Adrenal gland (tissue), 12 donors: ENCODE data around the gene ENTREP1. TPM values are rescaled to one million over a fixed set of nuclear protein-coding genes. Genes with fewer than 3 reads are reported as not detected.

Source experiments
- DNase-seq, 7 donors: peaks; one replicate each; pipeline ENCODE4 v3.0.0-alpha.2; 2019 to 2020
- H3K27ac ChIP-seq, 5 donors: fragments of 200-600 bp; sonication (generic) in 4 of 5; 1 replicate in 3 of 5; 2 replicates in 2 of 5; pipeline versions ENCODE4 v1.5.1 to v1.8.0; 2016 to 2020; ENCODE audit warnings: mild to moderate bottlenecking in 1 of 5
- H3K27me3 ChIP-seq: fragments of 200-600 bp; 2 replicates; pipeline ENCODE4 v1.8.0; 2021
- H3K36me3 ChIP-seq, 2 donors: fragments of 200-600 bp; replicated peaks in 1 of 2; 1 replicate in 1 of 2; 2 replicates in 1 of 2; pipeline versions ENCODE4 v1.5.1 to v1.8.0; 2018 to 2022
- H3K4me1 ChIP-seq, 2 donors: fragments of 200-600 bp; replicated peaks in 1 of 2; 1 replicate in 1 of 2; 2 replicates in 1 of 2; pipeline versions ENCODE4 v1.5.1 to v1.8.0; 2018 to 2021
- H3K4me3 ChIP-seq, 4 donors: fragments of 200-600 bp; sonication (generic) in 3 of 4; one replicate each; pipeline ENCODE4 v1.5.1; 2016 to 2018
- H3K9me3 ChIP-seq, 3 donors: fragments of 200-600 bp; sonication (generic) in 1 of 3; replicated peaks in 1 of 3; 1 replicate in 2 of 3; 2 replicates in 1 of 3; pipeline versions ENCODE4 v1.5.1 to v1.8.0; 2016 to 2021
- CTCF ChIP-seq, 6 experiments: fragments of 450-650 bp in 4 of 6; fragments of 200-600 bp in 2 of 6; sonication (generic) in 1 of 6; IDR thresholded peaks; 1 replicate in 5 of 6; 2 replicates in 1 of 6; pipeline versions ENCODE4 v1.5.1 to v1.8.0; 2016 to 2021; ENCODE audit warnings: antibody characterized with exemption in 6 of 6, mild to moderate bottlenecking in 2 of 6, moderate library complexity in 1 of 6
- POLR2A ChIP-seq, 2 donors: fragments of 450-650 bp; IDR thresholded peaks; one replicate each; pipeline ENCODE4 v1.6.1; 2017; ENCODE audit warnings: antibody characterized with exemption in 2 of 2, mild to moderate bottlenecking in 2 of 2, moderate library complexity in 1 of 2
- WGBS, 4 donors: extraction: QIAGEN DNeasy Blood & Tissue Kit in 2 of 4; methylation state at CpG; one replicate each; pipeline versions ENCODE4 v1.1.5 to v1.1.7; 2013 to 2017; 5-methylcytosine and 5-hydroxymethylcytosine counted together
- intact Hi-C, 2 donors: fragments of 100-400 bp; cut with DNase I; formaldehyde crosslinking; loops; one replicate each; pipeline versions ENCODE4 v1.14.1 to v1.15.0; 2022 to 2023
- polyA plus RNA-seq, 3 donors: library from polyadenylated mRNA; stranded (reverse); fragments of 200-250 nt in 2 of 3; fragments of 350-450 nt in 1 of 3; fragmentation: Illumina TruSeq in 1 of 3; extraction: RNeasy Lipid Tissue Mini Kit (QIAGEN cat#74804) in 1 of 3; gene quantifications; one replicate each; pipeline ENCODE4 v1.2.3, GENCODE V29; 2013 to 2014
- total RNA-seq, 9 donors: library from RNA; depleted of rRNA in 4 of 9; stranded (reverse); fragments of >200 nt in 4 of 9; fragments of 120-200 nt in 1 of 9; fragmentation: NEBNext Ultra II Directional in 1 of 9; extraction: Animal tissue kit (Norgen Biotek cat#: 25700) in 1 of 9; gene quantifications; one replicate each; pipeline versions ENCODE4 v1.1.0 to v1.2.4, GENCODE V29; 2013 to 2023
- donor health status: healthy with polysubstance abuse.
- donor health status: Bipolar disorder and iron deficiency.
- donor health status: DM: yes; HTN: yes; CAD: no.
- donor health status: DM: no; HTN: no; CAD: no.
- donor health status: DM: no; HTN: no; CAD: no.
- donor health status: DM: yes; HTN: yes; CAD: no.

The ENTREP1 gene
- total and polyA plus RNA-seq, 12 donors: 2.5 to 13.7 (median 6.9) TPM

GRCh38 chr9:69323861-69324260 is 1.2 kb upstream of the ENTREP1 start:
- no peak for DNase-seq
- H3K27ac ChIP-seq: no peak overlapping the region
- H3K9me3 ChIP-seq: no peaks in the 10 kb centered on the region
- no peak for TF ChIP-seq POLR2A (IDR thresholded peaks at IDR 0.05)
- no peak for TF ChIP-seq CTCF (IDR thresholded peaks at IDR 0.05)
- no peak overlapping the region for H3K4me3 ChIP-seq
- WGBS, 4 donors: 64 to 82% (median 69%) methylated on average over 2 of the region's 2 CpGs
- H3K36me3 ChIP-seq: no peaks in the 10 kb centered on the region
- intact Hi-C loops: no loop called here
- peaks cover 4% of the 10 kb centered on the region for H3K27me3 ChIP-seq
- H3K4me1 ChIP-seq: peaks cover 0 to 8% of the 10 kb centered on the region in 2 donors

GRCh38 chr9:69325409-69326212 is 596 bp downstream of the ENTREP1 start:
- no peaks in the 10 kb centered on the region for H3K36me3 ChIP-seq
- 4 to 11% (median 7%) methylated on average over 23 to 64 of the region's 64 CpGs for WGBS, 4 donors
- peaks cover 4% of the 10 kb centered on the region for H3K27me3 ChIP-seq
- DNase-seq: peak in 6 of 7 donors; percentile 25 to 54 (median 32)
- intact Hi-C loops: no loop called here
- TF ChIP-seq POLR2A (IDR thresholded peaks at IDR 0.05): no peak
- TF ChIP-seq CTCF (IDR thresholded peaks at IDR 0.05): no peak
- no peaks in the 10 kb centered on the region for H3K9me3 ChIP-seq
- peaks cover 0 to 8% of the 10 kb centered on the region in 2 donors for H3K4me1 ChIP-seq
- H3K27ac ChIP-seq: peak overlapping the region in 1 of 5 donors; percentile 72
- H3K4me3 ChIP-seq: peak overlapping the region in 2 of 4 donors; percentile 32 to 56

- Histone ChIP-seq H3K27me3 (peaks cover 4% of the 10 kb centered on the region), H3K9me3 (no peaks in the 10 kb centered on the region), H3K27ac (no peak overlapping the region), H3K4me1 (peaks cover 0 to 8% of the 10 kb centered on the region in 2 donors), H3K36me3 (no peaks in the 10 kb centered on the region), H3K4me3 (no peak overlapping the region)
- intact Hi-C loops: no loop called here
- TF ChIP-seq POLR2A (IDR thresholded peaks at IDR 0.05): no peak
- no peak for TF ChIP-seq CTCF (IDR thresholded peaks at IDR 0.05)
- WGBS, 4 donors: 59 to 70% (median 60%) methylated on average over 7 of the region's 7 CpGs
- DNase-seq: peak in 1 of 7 donors; percentile 26
These were observed 1.2 kb downstream of the ENTREP1 start for GRCh38 chr9:69326261-69326660.

- peaks cover 4% of the 10 kb centered on the region for H3K27me3 ChIP-seq
- 88 to 96% (median 92%) methylated on average over 3 of the region's 3 CpGs for WGBS, 4 donors
- no peak overlapping the region for H3K27ac ChIP-seq
- intact Hi-C loops: no loop called here
- no peak for DNase-seq
- peaks cover 0 to 4% of the 10 kb centered on the region in 2 donors for H3K4me1 ChIP-seq
- TF ChIP-seq CTCF (IDR thresholded peaks at IDR 0.05) (no peak), POLR2A (IDR thresholded peaks at IDR 0.05) (no peak)
- H3K36me3 ChIP-seq: no peaks in the 10 kb centered on the region
- no peak overlapping the region for H3K4me3 ChIP-seq
- no peaks in the 10 kb centered on the region for H3K9me3 ChIP-seq
These were observed 5.6 kb downstream of the ENTREP1 start for GRCh38 chr9:69330580-69330979.
